ENCODE results near the gene SLX4.

DNA sequence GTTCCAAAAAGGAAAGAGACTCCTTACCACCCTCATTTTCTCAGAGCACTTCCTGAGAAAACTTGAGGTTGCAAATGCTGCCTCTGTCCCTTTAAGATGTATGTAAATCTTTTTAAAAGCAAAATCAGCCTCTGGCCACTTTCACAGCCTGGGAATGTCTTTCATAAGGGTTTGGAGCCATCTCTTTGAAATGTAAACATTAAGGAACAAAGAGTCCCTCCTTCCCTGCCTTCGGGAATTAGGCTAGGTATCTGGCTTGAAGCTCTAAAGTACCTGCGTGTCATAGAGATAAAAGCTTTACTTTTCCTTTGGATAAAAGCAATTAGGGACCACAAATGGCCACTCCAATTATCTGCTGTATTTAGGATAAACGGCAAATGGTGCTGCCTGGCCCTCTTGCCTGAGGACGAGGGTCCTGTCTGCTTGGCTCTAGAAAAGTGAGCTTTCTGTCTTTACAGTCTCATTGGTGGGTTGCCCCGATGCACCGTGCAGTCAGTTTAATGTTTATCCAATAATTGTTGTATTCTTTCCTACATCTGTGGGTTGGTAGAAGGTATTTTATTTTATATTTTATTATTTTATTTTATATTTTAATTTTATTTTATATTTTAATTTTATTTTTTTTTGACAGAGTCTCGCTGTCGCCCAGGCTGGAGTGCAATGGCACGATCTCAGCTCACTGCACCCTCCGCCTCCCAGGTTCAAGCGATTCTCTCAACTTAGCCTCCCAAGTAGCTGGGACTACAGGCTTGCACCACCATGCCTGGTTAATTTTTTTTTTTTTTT is 58.1 kb downstream of the SLX4 start:
- TF ChIP-seq RAD21 (IDR thresholded peaks at IDR 0.05; ENCODE audit: low read depth) (no peak), POLR2AphosphoS5 (IDR thresholded peaks at IDR 0.05; ENCODE audit: low read depth, low read length) (no peak), EZH2 (IDR thresholded peaks at IDR 0.05) (no peak), ZFX (IDR thresholded peaks at IDR 0.05) (no peak), POLR2A (IDR thresholded peaks at IDR 0.05; ENCODE audit: borderline replicate concordance, extremely low read depth, insufficient read depth, insufficient read length) (no peak), EZH2phosphoT487 (IDR thresholded peaks at IDR 0.05; ENCODE audit: borderline replicate concordance) (no peak), FOSL1 (IDR thresholded peaks at IDR 0.05; ENCODE audit: low read depth) (no peak), SRF (IDR thresholded peaks at IDR 0.05; ENCODE audit: low read depth) (no peak)
- TF ChIP-seq, protein P1, sequence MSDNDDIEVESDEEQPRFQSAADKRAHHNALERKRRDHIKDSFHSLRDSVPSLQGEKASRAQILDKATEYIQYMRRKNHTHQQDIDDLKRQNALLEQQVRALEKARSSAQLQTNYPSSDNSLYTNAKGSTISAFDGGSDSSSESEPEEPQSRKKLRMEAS (IDR thresholded peaks at IDR 0.05): no peak
- TF ChIP-seq, protein P2, sequence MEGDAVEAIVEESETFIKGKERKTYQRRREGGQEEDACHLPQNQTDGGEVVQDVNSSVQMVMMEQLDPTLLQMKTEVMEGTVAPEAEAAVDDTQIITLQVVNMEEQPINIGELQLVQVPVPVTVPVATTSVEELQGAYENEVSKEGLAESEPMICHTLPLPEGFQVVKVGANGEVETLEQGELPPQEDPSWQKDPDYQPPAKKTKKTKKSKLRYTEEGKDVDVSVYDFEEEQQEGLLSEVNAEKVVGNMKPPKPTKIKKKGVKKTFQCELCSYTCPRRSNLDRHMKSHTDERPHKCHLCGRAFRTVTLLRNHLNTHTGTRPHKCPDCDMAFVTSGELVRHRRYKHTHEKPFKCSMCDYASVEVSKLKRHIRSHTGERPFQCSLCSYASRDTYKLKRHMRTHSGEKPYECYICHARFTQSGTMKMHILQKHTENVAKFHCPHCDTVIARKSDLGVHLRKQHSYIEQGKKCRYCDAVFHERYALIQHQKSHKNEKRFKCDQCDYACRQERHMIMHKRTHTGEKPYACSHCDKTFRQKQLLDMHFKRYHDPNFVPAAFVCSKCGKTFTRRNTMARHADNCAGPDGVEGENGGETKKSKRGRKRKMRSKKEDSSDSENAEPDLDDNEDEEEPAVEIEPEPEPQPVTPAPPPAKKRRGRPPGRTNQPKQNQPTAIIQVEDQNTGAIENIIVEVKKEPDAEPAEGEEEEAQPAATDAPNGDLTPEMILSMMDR (IDR thresholded peaks at IDR 0.05 in 2 of 3, conservative IDR thresholded peaks at IDR 0.05 in 1 of 3; ENCODE audit: borderline replicate concordance in 1 of 3, insufficient read depth in 1 of 3, low read depth in 2 of 3, low read length in 2 of 3): no peak
- TF ChIP-seq, protein P3, sequence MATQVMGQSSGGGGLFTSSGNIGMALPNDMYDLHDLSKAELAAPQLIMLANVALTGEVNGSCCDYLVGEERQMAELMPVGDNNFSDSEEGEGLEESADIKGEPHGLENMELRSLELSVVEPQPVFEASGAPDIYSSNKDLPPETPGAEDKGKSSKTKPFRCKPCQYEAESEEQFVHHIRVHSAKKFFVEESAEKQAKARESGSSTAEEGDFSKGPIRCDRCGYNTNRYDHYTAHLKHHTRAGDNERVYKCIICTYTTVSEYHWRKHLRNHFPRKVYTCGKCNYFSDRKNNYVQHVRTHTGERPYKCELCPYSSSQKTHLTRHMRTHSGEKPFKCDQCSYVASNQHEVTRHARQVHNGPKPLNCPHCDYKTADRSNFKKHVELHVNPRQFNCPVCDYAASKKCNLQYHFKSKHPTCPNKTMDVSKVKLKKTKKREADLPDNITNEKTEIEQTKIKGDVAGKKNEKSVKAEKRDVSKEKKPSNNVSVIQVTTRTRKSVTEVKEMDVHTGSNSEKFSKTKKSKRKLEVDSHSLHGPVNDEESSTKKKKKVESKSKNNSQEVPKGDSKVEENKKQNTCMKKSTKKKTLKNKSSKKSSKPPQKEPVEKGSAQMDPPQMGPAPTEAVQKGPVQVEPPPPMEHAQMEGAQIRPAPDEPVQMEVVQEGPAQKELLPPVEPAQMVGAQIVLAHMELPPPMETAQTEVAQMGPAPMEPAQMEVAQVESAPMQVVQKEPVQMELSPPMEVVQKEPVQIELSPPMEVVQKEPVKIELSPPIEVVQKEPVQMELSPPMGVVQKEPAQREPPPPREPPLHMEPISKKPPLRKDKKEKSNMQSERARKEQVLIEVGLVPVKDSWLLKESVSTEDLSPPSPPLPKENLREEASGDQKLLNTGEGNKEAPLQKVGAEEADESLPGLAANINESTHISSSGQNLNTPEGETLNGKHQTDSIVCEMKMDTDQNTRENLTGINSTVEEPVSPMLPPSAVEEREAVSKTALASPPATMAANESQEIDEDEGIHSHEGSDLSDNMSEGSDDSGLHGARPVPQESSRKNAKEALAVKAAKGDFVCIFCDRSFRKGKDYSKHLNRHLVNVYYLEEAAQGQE (IDR thresholded peaks at IDR 0.05; ENCODE audit: low read depth): no peak
